Right lobe of liver (tissue), 4 donors: ENCODE results near the gene TNFSF15.

Source experiments
- POLR2A ChIP-seq: fragments of 450-650 bp; IDR thresholded peaks from one replicate; pipeline ENCODE4 v1.6.1; 2017; ENCODE audit warnings: antibody characterized with exemption, mild to moderate bottlenecking
- TF ChIP-seq, protein P1 (sequence below), 4 donors: fragments of 200-600 bp in 3 of 4; fragments of 450-650 bp in 1 of 4; IDR thresholded peaks; one replicate each; pipeline versions ENCODE4 v1.5.1 to v1.8.0; 2016 to 2022; ENCODE audit warnings: antibody characterized with exemption in 4 of 4, mild to moderate bottlenecking in 2 of 4
- donor health status: DM: no; HTN: no; CAD: no.
- donor health status: DM: no; HTN: no; CAD: no.
- donor health status: DM: no; HTN: yes; CAD: no.

DNA sequence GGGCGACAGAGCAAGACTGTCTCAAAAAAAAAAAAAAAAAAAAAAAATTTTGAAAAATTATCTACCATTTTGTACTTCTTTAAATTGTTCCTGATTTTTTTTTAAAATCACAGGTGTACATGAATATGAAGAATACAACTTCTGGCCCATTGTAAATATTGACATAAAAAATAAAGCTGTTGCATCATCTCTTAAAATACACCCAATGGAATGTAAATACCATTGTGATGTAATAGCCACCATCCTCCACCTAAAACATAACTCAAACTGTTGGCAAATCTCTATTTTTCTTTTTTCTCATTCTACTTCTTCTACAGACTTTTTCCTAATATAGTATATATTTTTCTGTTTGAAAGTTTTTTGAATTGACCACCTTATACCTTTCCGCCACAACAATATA lies 62.9 kb downstream of the TNFSF15 start:
- TF ChIP-seq, protein P1, sequence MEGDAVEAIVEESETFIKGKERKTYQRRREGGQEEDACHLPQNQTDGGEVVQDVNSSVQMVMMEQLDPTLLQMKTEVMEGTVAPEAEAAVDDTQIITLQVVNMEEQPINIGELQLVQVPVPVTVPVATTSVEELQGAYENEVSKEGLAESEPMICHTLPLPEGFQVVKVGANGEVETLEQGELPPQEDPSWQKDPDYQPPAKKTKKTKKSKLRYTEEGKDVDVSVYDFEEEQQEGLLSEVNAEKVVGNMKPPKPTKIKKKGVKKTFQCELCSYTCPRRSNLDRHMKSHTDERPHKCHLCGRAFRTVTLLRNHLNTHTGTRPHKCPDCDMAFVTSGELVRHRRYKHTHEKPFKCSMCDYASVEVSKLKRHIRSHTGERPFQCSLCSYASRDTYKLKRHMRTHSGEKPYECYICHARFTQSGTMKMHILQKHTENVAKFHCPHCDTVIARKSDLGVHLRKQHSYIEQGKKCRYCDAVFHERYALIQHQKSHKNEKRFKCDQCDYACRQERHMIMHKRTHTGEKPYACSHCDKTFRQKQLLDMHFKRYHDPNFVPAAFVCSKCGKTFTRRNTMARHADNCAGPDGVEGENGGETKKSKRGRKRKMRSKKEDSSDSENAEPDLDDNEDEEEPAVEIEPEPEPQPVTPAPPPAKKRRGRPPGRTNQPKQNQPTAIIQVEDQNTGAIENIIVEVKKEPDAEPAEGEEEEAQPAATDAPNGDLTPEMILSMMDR (IDR thresholded peaks at IDR 0.05): no peak
- TF ChIP-seq POLR2A: no peak
